H1 (cell line): Measurements from ENCODE around the gene STBD1. TPM values are rescaled to one million over a fixed set of nuclear protein-coding genes. Genes with fewer than 3 reads are reported as not detected.

Experiments
- HDAC6 ChIP-seq: IDR thresholded peaks from one replicate; pipeline ENCODE4 v1.7.1; 2012; ENCODE audit warnings: low read depth, mild to moderate bottlenecking, inconsistent platforms, low read length, moderate library complexity
- NRF1 ChIP-seq: IDR thresholded peaks from 2 replicates; pipeline ENCODE4 v1.6.1; 2011; ENCODE audit warnings: mild to moderate bottlenecking, low read depth, low read length, improper control_type of control experiment
- RXRA ChIP-seq: IDR thresholded peaks from 2 replicates; pipeline ENCODE4 v1.6.1; 2011; ENCODE audit warnings: low read depth, mild to moderate bottlenecking, low read length, moderate library complexity; ENCODE audit not compliant: insufficient read depth
- SRF ChIP-seq: IDR thresholded peaks from 2 replicates; pipeline ENCODE4 v1.6.1; 2011; ENCODE audit warnings: mild to moderate bottlenecking, low read depth, low read length, moderate library complexity
- USF2 ChIP-seq: IDR thresholded peaks from 2 replicates; pipeline ENCODE4 v1.6.1; 2011; ENCODE audit warnings: low read length, improper control_type of control experiment
- polyA plus RNA-seq, 7 experiments: library from polyadenylated mRNA; depleted of rRNA in 3 of 7; stranded (reverse) in 5 of 7; unstranded in 2 of 7; fragments of >200 nt in 5 of 7; fragments of 200-250 nt in 2 of 7; gene quantifications; 1 replicate in 5 of 7; 2 replicates in 1 of 7; 4 replicates in 1 of 7; pipeline versions ENCODE4 v1.2.1 to v1.2.3, GENCODE V29; 2011 to 2013; ENCODE audit warnings: missing spikeins in 2 of 7, mixed read lengths in 2 of 7
- total RNA-seq: library from RNA; stranded (reverse); fragmentation: NEBNext Ultra II Directional; extraction: Animal tissue kit (Norgen Biotek cat#: 25700); gene quantifications from 2 replicates; pipeline ENCODE4 v1.2.1, GENCODE V29; 2021

STBD1 gene
- total and polyA plus RNA-seq, 2 of the 8 experiments (the other 6 are each of a cell fraction or from before 2014, with no cell fraction given) = 0.45 to 1.7 TPM

- TF ChIP-seq USF2 (no peak), HDAC6 (no peak), NRF1 (no peak), SRF (no peak), RXRA (no peak)
- TF ChIP-seq, all 59 proteins: peak for 0
These were observed 3.5 kb downstream of the STBD1 start (continued) for GRCh38 chr4:76309939-76310550.
